Measurements from ENCODE around the gene EEFSEC.

- TF ChIP-seq CTCF (IDR thresholded peaks at IDR 0.05; ENCODE audit: insufficient read depth, low read depth, low read length) (no peak), EZH2 (IDR thresholded peaks at IDR 0.05; ENCODE audit: insufficient read depth, low read length) (no peak)
These were observed 37.2 kb downstream of the EEFSEC start for GRCh38 chr3:128190501-128190900.
